MG63 (cell line): ENCODE measurements around the gene HEXIM2. TPM values are rescaled to one million over a fixed set of nuclear protein-coding genes. Genes with fewer than 3 reads are reported as not detected.

Experiments
- DNase-seq: peaks from one replicate; pipeline ENCODE4 v3.0.0-alpha.2; 2020
- H3K27me3 ChIP-seq: fragments of 250-450 bp; sonication (Bioruptor Pico); 2 replicates; pipeline ENCODE4 v1.5.1; 2020; ENCODE audit warnings: mild to moderate bottlenecking, moderate library complexity
- H3K36me3 ChIP-seq: fragments of 250-450 bp; sonication (Bioruptor Pico); 2 replicates; pipeline ENCODE4 v1.5.1; 2020; ENCODE audit warnings: mild to moderate bottlenecking, moderate library complexity
- H3K4me3 ChIP-seq: fragments of 250-450 bp; sonication (Bioruptor Pico); 2 replicates; pipeline ENCODE4 v1.5.1; 2020; ENCODE audit warnings: mild to moderate bottlenecking, moderate library complexity
- H3K9me3 ChIP-seq: fragments of 250-450 bp; sonication (Bioruptor Pico); 2 replicates; pipeline ENCODE4 v1.5.1; 2020; ENCODE audit warnings: mild to moderate bottlenecking, moderate library complexity
- total RNA-seq: library from RNA; depleted of rRNA; stranded (reverse); fragments of >200 nt; shearing (Covaris generic); gene quantifications from 2 replicates; pipeline ENCODE4 v1.2.3, GENCODE V29; 2014; ENCODE audit warnings: low replicate concordance

The HEXIM2 gene
- total RNA-seq, 1 experiment from 2014 or later, result 20.6 TPM

DNA sequence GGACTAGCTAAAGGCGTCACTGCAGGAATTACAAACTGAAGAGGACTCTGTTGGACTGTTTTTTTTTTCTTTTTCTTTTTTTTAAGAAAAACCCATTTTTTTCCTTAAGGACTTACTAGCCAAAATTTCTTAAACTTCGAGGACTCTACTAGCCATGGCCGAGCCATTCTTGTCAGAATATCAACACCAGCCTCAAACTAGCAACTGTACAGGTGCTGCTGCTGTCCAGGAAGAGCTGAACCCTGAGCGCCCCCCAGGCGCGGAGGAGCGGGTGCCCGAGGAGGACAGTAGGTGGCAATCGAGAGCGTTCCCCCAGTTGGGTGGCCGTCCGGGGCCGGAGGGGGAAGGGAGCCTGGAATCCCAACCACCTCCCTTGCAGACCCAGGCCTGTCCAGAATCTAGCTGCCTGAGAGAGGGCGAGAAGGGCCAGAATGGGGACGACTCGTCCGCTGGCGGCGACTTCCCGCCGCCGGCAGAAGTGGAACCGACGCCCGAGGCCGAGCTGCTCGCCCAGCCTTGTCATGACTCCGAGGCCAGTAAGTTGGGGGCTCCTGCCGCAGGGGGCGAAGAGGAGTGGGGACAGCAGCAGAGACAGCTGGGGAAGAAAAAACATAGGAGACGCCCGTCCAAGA lies 12.5 kb upstream of the HEXIM2 start:
- DNase-seq, result peak; percentile 87
- H3K27me3 ChIP-seq, result no peaks in the 10 kb centered on the region
- H3K9me3 ChIP-seq, result no peaks in the 10 kb centered on the region
- peak overlapping the region; percentile 93 for H3K4me3 ChIP-seq
- H3K36me3 ChIP-seq, result peaks cover 20% of the 10 kb centered on the region

DNA sequence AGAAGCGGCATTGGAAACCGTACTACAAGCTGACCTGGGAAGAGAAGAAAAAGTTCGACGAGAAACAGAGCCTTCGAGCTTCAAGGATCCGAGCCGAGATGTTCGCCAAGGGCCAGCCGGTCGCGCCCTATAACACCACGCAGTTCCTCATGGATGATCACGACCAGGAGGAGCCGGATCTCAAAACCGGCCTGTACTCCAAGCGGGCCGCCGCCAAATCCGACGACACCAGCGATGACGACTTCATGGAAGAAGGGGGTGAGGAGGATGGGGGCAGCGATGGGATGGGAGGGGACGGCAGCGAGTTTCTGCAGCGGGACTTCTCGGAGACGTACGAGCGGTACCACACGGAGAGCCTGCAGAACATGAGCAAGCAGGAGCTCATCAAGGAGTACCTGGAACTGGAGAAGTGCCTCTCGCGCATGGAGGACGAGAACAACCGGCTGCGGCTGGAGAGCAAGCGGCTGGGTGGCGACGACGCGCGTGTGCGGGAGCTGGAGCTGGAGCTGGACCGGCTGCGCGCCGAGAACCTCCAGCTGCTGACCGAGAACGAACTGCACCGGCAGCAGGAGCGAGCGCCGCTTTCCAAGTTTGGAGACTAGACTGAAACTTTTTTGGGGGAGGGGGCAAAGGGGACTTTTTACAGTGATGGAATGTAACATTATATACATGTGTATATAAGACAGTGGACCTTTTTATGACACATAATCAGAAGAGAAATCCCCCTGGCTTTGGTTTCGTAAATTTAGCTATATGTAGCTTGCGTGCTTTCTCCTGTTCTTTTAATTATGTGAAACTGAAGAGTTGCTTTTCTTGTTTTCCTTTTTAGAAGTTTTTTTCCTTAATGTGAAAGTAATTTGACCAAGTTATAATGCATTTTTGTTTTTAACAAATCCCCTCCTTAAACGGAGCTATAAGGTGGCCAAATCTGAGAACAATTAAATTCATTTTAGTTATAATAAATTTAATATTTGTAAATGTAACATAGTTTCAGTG lies 11.7 kb upstream of the HEXIM2 start:
- Histone ChIP-seq H3K9me3 (no peaks in the 10 kb centered on the region), H3K27me3 (no peaks in the 10 kb centered on the region), H3K36me3 (peaks cover 20% of the 10 kb centered on the region), H3K4me3 (peak overlapping the region; percentile 93)
- DNase-seq, result peak; percentile 57

DNA sequence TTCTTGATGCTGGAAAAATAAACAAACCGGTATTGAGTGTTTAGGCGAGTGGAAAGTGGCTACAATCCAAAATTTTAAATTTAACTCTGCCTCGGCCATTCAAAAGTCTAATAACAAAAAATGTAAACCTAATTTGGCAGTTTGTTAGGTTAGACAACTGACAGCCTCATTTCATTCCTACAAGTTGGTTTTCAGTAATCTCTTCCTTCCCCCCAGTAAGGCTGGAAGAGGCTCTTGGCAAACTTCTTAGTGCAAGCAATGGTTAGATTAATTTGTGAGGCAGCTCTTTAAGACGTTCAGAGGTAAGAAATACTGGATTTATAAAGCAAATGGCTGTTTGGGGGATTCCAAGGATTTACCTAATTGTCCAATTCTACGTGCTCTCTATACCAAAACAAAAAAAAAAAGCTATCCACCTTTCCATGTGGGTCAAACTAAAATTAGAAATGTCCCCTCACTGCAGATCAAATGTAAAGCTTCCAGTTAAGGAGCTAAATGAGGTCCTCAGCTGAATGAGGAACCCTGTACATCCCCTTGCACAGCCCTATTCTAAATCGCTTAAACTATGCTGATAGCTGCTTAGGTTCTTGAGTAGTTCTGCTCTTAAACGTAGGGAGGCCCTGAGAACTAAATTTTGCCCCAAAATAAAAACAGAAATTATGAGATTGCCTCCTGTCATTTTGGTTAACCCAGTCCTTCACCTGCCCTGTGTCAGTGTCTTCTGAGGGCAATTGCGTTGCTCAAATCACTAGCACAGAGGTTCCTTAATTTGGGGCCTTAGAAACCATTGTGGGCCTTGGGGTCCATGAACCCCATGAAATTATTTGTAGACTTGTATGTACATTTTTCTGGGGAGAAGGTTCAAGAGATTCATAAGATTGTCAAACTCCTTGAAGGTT lies 10.5 kb upstream of the HEXIM2 start:
- Histone ChIP-seq H3K36me3 (peaks cover 20% of the 10 kb centered on the region), H3K4me3 (peak overlapping the region; percentile 93), H3K9me3 (no peaks in the 10 kb centered on the region), H3K27me3 (no peaks in the 10 kb centered on the region)
- no peak for DNase-seq

DNA sequence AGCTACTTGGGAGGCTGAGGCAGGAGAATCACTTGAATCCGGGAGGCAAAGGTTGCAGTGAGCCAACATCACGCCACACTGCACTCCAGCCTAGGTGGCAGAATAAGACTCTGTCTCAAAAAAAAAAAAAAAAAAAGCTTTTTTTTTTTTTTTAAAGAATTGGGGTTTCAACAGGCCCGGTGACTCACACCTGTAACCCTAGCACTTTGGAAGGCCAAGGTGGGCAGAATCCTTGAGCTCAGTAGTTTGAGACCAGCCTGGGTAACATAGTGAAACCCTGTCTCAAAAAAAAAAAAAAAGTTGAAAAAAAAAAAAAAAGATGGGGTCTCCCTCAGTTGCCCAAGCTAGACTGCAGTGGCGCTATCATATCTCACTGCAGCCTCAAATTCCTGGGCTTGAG lies 6.6 kb upstream of the HEXIM2 start:
- Histone ChIP-seq H3K27me3 (no peaks in the 10 kb centered on the region), H3K36me3 (peaks cover 27% of the 10 kb centered on the region), H3K4me3 (no peak overlapping the region), H3K9me3 (no peaks in the 10 kb centered on the region)
- DNase-seq, result no peak

DNA sequence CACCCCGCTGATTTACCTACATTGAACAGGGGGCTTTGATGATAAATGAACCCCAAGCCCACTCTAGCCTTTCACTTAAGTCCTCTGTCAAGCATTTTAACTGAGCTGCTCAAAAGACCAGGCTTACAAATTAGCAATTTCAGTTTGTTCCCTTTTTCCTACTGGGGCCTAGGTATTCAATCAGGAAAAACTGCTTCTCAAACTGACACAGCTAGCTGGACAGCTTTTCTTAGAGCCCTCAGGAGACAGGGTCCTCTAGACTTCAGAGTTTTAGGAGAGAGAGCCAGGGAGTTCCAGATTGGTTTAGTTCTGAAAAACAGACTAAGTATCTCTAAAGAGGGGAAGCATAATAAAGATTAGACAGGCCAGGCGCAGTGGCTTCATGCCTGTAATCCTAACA lies 6.2 kb upstream of the HEXIM2 start:
- no peaks in the 10 kb centered on the region for H3K27me3 ChIP-seq
- H3K9me3 ChIP-seq, result no peaks in the 10 kb centered on the region
- no peak for DNase-seq
- peaks cover 27% of the 10 kb centered on the region for H3K36me3 ChIP-seq
- H3K4me3 ChIP-seq, result no peak overlapping the region

DNA sequence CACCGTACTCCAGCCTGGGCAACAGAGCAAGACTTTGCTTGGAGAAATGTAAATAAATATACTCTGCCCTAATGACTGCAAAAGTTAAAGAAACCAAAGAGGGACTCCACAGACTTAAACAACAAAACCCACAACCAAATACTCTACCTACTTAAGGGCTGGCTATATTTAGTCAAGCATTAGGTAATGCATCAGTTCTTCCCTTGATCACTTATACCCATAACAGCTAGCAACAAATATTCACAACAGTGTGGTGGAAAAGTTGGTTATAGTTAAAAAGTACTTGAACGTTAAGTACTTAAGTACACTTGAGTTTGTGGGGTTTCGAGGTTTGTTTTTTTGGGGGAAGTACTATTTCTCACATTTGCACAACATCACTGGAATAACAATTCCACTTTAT lies 5.4 kb upstream of the HEXIM2 start:
- Histone ChIP-seq H3K4me3 (no peak overlapping the region), H3K9me3 (no peaks in the 10 kb centered on the region), H3K27me3 (no peaks in the 10 kb centered on the region), H3K36me3 (peaks cover 23% of the 10 kb centered on the region)
- DNase-seq, result no peak

DNA sequence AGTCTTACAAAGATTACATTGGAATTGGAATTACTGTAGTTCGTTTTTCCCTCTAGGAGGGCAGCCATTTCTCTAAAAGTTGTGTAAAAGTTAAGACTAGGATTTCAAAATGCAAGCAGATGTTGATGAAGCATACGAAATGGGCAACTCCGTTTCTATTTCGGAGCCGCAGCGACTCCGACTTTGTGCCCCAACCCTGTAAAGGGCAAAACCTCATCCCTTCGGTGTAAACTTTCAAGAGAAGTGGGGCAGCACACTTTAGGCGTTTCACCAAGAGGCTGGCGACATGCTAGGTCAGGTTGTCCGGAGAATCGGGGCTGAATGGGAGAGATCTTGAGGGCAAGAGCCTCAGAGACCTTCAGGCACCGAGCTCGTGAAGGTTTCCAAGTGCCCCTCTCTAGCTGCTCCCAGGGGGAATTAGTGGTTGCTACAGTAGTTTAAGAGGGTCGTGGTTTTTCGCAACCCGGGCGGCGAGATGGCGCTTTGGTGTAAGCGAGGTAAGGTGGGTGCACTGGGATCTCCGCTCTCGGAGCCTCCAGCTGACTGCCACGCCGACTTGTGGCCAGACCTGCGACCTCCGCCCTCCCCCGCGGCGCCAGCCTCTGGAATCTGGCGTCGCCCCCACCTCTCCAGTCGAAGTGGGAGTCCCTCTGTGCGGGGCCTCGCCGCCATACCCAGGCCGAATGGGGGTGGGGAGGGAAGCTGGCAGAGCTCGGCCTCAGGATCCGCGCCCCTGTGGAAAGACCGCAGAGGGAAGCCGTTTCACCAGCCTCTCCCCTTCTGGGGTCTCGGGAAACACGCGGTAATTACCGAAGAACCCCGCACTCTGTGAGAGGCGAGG lies 1.0 kb upstream of the HEXIM2 start:
- Histone ChIP-seq H3K9me3 (no peaks in the 10 kb centered on the region), H3K36me3 (peaks cover 17% of the 10 kb centered on the region), H3K4me3 (peak overlapping the region; percentile 83), H3K27me3 (no peaks in the 10 kb centered on the region)
- DNase-seq, result peak; percentile 80

DNA sequence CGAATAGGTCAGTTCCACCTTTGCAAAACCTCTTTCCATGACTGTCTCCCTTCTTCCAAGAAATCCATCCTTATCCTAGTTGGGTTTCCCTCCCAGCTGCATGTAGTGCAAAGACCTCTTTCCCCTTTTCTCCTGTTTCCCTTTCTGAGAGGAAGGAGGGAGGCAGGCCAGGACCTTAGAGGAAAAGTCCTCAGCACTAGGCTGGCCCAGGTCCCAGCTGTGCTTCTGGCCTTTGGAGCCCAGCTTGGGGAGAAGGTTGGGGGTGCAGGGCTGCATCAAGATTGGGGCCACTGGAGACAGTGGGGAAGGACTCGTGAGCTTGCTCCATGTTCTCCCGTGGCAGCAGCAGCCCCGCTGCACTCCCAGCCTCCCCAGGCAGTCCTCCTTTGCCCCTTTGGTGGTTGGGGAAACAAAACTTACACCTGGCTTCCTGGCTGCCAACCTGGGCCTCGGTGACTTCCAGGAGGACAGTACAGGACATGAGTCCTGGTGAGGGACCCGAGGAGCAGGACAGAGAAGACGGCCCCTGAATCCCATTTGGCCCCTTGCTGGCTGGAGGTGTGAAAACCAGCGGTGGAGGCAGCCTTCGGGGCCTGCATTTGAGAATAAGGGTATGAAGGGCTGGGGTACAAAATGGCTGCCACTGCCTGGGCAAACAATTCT lies 481 bp downstream of the HEXIM2 start:
- no peaks in the 10 kb centered on the region for H3K27me3 ChIP-seq
- peak overlapping the region; percentile 83 for H3K4me3 ChIP-seq
- H3K36me3 ChIP-seq, result peaks cover 17% of the 10 kb centered on the region
- no peak for DNase-seq
- H3K9me3 ChIP-seq, result no peaks in the 10 kb centered on the region

DNA sequence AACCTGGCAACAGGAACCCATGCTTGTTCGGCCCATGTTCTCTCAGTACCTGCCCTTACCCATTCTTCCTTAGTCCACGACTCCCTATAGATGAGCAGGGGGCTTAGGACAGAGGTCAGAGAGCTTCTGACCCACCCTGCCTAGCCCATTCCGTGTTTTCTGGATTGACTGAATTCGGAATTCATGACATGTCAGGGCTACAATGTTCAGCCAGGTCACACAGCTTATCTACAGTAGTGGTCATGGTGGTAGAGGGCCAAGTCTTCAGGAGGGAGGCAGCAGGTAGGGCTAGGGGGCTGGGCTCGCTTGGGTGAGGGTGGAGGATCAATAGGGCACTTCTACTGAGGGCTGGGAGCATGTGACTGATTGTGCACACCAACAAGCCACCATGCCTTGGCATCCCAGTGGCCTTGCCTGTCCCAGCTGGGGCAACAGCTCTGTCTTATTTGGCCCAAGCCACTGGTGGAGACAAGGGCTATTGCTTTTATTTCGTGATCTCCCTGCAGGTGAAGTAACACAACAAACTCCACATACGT lies 3.1 kb downstream of the HEXIM2 start:
- Histone ChIP-seq H3K4me3 (no peak overlapping the region), H3K27me3 (no peaks in the 10 kb centered on the region), H3K9me3 (no peaks in the 10 kb centered on the region), H3K36me3 (peaks cover 9% of the 10 kb centered on the region)
- DNase-seq, result no peak

DNA sequence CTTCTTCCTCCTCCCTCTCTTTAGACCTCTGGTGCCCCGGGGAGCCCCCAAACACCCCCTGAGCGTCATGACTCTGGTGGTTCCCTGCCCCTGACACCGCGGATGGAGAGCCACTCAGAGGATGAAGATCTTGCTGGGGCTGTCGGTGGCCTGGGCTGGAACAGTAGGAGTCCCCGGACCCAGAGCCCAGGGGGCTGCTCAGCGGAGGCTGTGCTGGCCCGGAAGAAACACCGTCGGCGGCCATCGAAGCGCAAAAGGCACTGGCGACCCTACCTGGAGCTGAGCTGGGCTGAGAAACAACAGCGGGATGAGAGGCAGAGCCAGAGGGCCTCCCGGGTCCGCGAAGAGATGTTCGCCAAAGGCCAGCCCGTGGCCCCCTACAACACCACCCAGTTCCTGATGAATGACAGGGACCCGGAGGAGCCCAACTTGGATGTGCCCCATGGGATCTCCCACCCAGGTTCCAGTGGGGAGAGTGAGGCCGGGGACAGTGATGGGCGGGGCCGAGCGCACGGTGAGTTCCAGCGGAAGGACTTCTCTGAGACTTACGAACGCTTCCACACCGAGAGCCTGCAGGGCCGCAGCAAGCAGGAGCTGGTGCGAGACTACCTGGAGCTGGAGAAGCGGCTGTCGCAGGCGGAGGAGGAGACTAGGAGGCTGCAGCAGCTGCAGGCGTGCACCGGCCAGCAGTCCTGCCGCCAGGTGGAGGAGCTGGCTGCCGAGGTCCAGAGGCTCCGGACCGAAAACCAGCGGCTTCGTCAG lies 7.5 kb downstream of the HEXIM2 start:
- Histone ChIP-seq H3K9me3 (no peaks in the 10 kb centered on the region), H3K36me3 (0 out of 2 replicates have a peak, but pooled peaks cover 4% of the 10 kb centered on the region), H3K27me3 (no peaks in the 10 kb centered on the region), H3K4me3 (no peak overlapping the region)
- DNase-seq, result no peak

DNA sequence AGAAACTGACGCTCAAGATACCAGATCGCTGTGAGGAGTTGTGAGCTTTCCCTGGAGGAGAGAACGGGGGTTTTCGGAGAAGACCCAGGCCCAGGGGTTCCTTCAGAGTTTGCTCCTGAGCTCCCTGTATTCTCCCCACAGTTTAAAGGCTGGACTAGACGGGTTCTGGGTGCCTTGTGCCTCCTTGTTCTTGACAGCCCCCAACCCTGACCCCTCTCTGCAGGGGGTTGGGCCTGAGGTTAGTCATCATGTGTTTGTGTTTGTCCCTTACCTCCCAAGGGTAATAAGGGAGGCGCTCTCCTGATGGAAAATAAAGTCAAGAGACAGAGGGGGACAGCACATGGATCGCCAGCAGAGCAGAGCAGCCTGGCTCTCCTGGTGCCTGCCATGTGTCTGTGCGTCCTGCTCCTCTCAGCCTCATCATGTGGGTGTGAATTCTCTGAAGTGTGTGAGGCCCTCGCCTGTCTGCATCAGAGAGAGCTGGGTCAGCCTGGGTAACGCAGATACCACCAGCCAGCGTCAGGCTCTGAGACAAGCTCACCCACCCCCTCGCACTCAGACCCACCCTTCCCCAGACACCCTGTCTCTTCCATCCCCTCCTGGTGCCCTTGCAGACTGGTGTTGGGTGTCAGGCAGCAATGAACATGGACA lies 8.7 kb downstream of the HEXIM2 start:
- Histone ChIP-seq H3K9me3 (no peaks in the 10 kb centered on the region), H3K4me3 (peak overlapping the region; percentile 58), H3K27me3 (no peaks in the 10 kb centered on the region), H3K36me3 (0 out of 2 replicates have a peak, but pooled peaks cover 4% of the 10 kb centered on the region)
- no peak for DNase-seq

DNA sequence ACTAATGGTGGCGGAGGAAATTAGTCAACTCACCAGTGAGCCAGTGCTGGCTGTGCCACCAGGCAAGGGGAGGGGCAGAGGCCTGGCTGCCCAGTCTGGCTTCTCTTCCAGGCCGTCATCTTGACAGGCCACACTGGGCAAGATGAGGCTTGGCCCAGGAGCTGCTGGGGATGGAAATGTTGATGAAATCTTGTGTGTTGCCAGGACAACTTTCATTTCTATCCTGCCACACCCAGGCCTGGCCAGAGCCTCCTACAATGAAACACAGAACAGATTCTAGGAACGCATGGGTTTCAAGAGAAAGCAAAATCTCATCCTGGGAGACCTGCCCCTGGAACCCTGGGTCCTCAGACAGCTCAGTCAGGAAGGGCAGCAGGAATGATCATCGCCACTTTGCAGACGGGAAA lies 9.3 kb downstream of the HEXIM2 start:
- Histone ChIP-seq H3K27me3 (no peaks in the 10 kb centered on the region), H3K36me3 (0 out of 2 replicates have a peak, but pooled peaks cover 4% of the 10 kb centered on the region), H3K9me3 (no peaks in the 10 kb centered on the region), H3K4me3 (peak overlapping the region; percentile 58)
- DNase-seq, result peak; percentile 98

DNA sequence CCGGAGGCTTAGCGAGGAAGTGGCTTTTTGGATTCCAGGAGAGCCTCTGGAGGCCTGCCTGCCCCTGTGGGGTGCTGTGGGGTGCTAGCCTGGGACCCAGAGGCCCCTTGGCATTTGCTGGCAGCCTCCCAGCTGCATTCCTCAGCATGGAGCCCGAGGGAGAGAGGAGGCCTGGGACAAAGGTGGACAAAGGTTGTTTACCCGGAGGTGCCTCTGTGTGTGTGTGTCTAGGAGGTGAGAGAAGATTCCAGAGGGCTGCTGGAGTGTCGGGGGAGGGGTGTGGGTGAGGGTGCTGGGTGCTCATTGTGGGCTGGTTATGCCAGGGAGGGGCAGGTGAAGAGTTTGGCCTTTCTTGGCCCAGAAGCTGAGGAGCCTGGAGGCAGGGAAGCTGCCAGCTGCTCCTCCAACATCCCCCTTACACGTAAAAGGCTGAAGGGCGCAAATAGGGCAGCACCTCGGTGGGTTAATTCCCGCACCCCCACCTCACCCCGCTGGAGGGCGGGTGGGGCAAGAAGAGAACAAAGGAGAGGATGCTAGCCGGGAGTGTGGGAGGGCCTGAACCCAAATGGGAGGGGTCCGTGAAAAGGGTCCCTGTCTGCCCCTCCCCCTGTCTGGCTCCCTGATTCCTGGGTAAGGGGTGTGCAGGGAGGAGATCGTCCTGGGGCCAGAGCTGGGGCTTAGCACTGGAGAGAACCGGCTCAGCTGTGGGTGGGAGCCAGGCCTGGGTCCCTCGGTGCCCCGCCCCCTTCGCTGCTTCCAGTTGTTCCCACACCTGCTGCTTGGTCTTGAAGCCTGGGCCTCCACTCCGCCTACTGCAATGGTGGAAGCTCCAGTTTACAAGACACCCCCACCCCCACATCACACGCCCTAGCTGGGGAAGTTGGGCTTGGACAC lies 9.9 kb downstream of the HEXIM2 start:
- Histone ChIP-seq H3K4me3 (peak overlapping the region; percentile 58), H3K36me3 (0 out of 2 replicates have a peak, but pooled peaks cover 4% of the 10 kb centered on the region), H3K27me3 (no peaks in the 10 kb centered on the region), H3K9me3 (no peaks in the 10 kb centered on the region)
- DNase-seq, result peak; percentile 96
